T47D (cell line): ENCODE data around the gene VWF.

ENCODE experiments used
- DNase-seq, 2 experiments: peaks; one replicate each; pipeline versions ENCODE4 v3.0.0 to v3.0.0-alpha.2; 2011 to 2012; ENCODE audit warnings: low read depth in 1 of 2, low spot score in 1 of 2
- JUND ChIP-seq: IDR thresholded peaks from 2 replicates; pipeline ENCODE4 v1.6.1; 2012; ENCODE audit warnings: low read depth
- in situ Hi-C: cut with HindIII; loops from 2 replicates; pipeline ENCODE4 v1.10.0; 2016; ENCODE audit warnings: low sequenced_read_pairs, low pct_unique_long_range_greater_than_20kb

Gene VWF

DNA sequence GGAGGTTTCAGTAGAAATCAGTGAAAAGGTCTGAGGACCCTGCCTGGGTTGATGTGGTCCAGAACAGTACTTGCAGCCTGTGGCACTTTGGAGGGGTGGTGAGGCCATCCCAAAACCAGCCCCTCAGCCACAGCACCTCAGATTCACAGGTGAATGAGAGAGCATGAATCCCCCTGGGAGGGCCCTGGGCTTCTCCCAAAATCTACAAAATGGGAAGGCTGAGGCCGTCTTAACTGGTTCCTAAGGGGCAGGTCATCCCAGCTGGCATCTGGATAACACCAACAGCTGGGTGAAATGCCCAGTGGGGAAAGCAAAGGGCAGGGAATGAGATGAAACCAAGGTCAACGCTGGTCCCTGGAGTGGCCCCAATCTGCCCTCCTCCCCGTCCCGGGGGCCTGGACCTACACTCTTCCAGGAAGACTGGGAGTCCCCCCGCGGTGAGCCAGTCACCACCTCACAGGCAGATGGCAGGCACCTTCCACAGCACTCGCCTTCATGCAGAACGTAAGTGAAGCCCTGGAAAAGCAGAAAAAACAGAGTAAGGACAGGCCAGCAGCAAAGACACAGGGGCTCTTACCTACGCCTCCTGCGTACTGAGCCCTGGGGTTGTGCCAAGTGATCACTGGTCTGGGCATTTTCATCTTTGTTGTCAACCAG is 153.1 kb downstream of the VWF start:
- in situ Hi-C loops, result no loop called here
- no peak for DNase-seq
- no peak for TF ChIP-seq JUND

GRCh38 chr12:5969974-5970690 is 154.3 kb downstream of the VWF start:
- in situ Hi-C loops, result no loop called here
- peak in 1 of 2 experiments; percentile 7 for DNase-seq
- TF ChIP-seq JUND, result no peak

DNA sequence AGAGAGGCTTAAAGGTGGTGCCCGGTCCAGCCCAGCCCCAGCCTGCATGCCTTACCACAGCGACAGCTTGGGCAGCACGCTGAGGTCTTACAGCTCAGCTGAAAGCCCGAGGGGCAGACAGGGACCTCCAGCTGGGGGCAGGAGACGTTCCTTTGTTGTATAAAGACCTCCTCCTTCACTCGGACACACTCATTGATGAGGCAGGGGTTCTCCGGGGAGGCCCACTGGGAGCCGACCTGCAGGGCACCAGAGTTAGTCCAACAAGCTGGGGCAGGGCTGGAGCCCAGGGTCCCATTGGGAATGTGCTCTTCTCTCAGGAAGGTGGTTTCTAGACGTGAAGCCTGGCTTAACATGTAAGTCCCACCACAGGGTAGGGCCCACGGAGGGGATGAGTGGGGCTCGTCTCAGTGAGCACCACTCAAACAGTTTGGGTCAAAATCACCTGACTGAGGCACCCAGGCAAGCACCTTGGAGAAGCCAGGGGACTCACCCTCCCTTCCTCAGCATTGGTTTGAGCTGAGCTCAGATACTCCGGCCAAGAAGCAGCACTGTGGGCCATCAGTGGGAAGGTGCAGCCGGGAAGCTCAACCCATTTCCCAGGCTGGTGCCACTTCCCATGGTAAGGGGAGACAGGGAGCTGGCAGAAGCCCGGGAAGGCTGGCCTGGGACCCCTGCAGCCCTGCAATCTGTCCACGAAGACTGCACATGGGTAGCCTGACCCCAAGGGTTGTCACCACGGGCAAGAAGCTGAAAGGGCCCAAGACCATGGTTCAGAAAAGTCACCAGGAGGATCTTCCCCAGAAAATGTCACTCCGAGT is 155.1 kb downstream of the VWF start:
- no peak for DNase-seq
- TF ChIP-seq JUND, result no peak
- in situ Hi-C loops, result no loop called here

DNA sequence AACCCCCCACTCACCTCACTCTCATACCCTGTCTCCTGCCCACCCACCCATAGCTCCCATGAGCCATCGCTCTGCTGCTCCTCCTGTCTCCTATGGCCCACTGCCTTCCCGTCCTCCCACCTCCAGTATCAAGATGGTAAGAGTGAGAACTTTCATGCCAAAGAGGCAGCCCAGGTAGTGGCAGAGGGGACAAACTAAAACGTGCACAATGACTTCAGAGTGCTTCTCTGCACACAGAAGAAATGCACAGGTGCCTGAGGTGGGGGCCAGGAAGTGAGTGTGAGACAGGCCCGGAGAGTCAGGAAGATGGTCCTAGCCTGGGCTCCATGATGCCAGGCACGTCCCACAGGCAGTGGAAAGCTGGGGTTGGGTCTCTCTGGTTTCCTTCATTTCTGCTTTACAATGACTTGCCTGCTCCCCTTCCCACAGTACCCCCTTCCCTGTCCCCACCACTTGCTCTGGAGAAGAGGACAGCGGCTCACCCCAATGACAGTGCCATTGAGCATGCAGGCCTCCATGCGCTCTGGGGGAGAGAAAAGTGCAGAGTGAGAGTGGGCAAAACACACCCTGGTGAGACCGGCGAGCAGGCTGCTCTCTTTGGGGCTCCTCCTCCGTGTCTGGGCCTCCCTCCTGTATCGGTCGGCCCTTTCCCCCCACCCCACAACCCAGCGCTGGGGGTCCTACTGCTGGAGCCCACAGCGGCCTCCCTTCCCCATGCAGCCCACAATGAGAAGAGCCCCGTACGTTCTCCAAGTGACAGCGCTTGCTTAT is 156.6 kb downstream of the VWF start:
- DNase-seq, result no peak

GRCh38 chr12:5966486-5967095 is 157.9 kb downstream of the VWF start:
- no peak for DNase-seq
- TF ChIP-seq JUND, result no peak
- in situ Hi-C loops, result no loop called here

More for the DNA sequence above, 156.6 kb downstream of the VWF start:
- no peak for TF ChIP-seq JUND
- in situ Hi-C loops, result no loop called here

DNA sequence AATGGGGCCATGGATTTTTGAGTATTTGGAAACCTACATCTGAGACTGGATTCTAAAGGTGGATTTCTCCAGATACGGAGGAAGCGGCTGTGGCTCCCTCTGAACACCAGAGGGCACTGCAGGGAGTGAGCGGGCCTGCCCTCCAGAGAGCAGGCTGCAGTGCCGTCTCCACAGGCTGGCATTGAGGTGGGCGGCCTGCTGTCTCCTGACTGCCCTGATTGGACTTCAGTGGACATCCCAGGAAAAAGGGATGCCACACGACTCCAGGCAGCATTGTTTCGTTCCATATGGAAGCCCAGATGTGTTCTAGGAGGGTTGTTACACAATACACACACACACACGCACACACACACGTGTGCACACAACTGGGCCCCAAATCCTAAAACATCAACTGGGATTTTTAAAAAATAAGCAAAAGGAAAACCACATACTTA is 158.5 kb downstream of the VWF start:
- TF ChIP-seq JUND, result no peak
- DNase-seq, result peak in 1 of 2 experiments; percentile 27
- in situ Hi-C loops, result no loop called here

DNA sequence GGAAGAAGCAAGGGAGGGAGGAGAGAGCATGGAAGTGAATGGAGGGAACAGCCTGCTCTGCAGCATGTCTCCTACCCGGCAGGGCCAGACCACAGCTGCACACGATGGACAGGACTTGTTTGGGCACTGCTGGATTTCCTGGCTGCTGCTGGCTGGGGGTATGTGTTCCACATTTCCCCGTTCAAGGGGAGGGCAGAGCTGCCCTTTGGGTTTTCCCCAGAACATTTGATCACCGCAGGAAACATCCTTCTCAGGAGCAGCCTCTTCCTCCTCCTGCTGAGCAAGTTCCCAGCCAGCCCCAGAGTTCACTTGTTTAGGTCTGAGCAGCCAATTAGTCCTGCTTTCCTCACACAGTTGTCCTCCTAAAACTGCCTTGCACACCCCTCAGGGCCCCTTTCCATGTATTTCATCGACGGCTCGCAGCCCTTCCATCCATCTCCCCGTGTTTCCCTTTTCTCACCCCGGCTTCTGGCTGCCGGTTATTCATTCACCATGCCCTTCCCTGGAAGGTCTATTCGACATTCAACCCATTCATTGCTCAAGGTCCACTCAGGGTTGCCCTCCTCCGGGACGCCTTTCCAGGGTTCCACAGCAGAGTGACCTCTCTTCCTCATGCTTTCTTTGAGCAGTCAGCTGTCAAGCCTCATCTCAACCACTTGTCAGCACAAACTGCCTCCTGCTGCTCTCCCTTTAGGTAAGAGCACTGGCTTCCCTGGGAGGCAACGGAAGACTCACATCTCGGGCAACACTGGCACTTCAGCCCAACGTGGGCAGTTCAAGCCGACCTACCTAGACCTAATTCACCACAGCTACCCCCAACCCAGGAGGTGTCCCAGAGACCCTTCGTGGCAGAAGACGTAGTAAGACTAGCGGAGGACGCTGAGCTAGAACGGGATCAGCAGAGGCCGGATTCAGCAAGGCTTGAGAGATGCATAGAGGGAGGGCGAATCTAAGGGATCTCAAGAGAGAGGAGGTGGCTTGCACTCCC is 159.3 kb downstream of the VWF start:
- no peak for DNase-seq
- in situ Hi-C loops, result no loop called here
- no peak for TF ChIP-seq JUND

DNA sequence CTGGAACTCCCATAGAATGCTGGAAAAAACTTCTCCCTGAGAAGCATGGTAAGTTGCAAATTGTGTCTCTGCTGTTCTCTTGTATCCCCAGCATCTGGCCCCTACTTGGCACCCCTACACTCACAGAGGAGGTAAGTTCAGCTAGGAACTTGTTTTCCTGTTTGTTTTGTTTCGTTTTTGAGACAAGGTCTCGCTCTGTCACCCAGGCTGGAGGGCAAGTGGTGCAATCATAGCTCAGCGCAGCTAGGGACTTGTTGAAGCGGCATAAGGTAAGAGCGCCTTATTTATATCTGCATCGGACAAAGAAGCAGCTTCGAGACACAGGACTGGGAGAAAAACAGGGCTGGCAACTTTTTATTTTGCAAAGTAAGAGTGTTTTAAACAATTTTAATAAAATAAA is 161.0 kb downstream of the VWF start:
- in situ Hi-C loops, result no loop called here
- DNase-seq, result no peak
- TF ChIP-seq JUND, result no peak

- no peak for TF ChIP-seq JUND
- DNase-seq, result no peak
- in situ Hi-C loops, result no loop called here
These were observed 163.7 kb downstream of the VWF start for GRCh38 chr12:5960783-5961182.

- in situ Hi-C loops, result no loop called here
- TF ChIP-seq JUND, result no peak
- DNase-seq, result peak in 1 of 2 experiments; percentile 20
These were observed 167.5 kb downstream of the VWF start for GRCh38 chr12:5956987-5957386.

DNA sequence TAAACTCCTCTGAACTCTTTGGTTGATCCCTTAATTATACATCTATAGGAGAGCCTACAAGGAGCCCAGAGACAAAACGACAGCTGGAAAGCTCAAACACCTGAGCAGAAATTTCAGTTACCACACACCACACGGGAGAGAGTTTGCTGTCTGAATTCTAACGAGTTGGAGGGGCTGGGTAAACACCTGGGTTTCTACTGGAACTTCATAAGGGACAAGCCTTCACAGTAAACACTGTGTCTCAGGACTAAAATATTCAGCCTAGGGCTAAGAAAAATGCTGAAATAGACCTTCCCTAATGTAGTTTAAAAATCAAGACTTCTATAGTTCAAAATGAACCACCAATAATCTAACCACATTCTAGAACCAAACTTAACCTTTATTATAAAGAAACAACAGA is 169.8 kb downstream of the VWF start:
- no peak for DNase-seq
- TF ChIP-seq JUND, result no peak
- in situ Hi-C loops, result no loop called here
